Adrenal gland (tissue), 12 donors: ENCODE measurements around the gene TIMMDC1. TPM values are rescaled to one million over a fixed set of nuclear protein-coding genes. Genes with fewer than 3 reads are reported as not detected.
"Not testable (repeated sequence)": the region's sequence is repeated elsewhere in the genome, so short reads cannot be mapped to it uniquely, and the experiment has no call there.

Source experiments
- DNase-seq, 7 donors: peaks; one replicate each; pipeline ENCODE4 v3.0.0-alpha.2; 2019 to 2020
- H3K27ac ChIP-seq, 5 donors: fragments of 200-600 bp; sonication (generic) in 4 of 5; 1 replicate in 3 of 5; 2 replicates in 2 of 5; pipeline versions ENCODE4 v1.5.1 to v1.8.0; 2016 to 2020; ENCODE audit warnings: mild to moderate bottlenecking in 1 of 5
- H3K27me3 ChIP-seq: fragments of 200-600 bp; 2 replicates; pipeline ENCODE4 v1.8.0; 2021
- H3K36me3 ChIP-seq, 2 donors: fragments of 200-600 bp; replicated peaks in 1 of 2; 1 replicate in 1 of 2; 2 replicates in 1 of 2; pipeline versions ENCODE4 v1.5.1 to v1.8.0; 2018 to 2022
- H3K4me1 ChIP-seq, 2 donors: fragments of 200-600 bp; replicated peaks in 1 of 2; 1 replicate in 1 of 2; 2 replicates in 1 of 2; pipeline versions ENCODE4 v1.5.1 to v1.8.0; 2018 to 2021
- H3K4me3 ChIP-seq, 4 donors: fragments of 200-600 bp; sonication (generic) in 3 of 4; one replicate each; pipeline ENCODE4 v1.5.1; 2016 to 2018
- H3K9me3 ChIP-seq, 3 donors: fragments of 200-600 bp; sonication (generic) in 1 of 3; replicated peaks in 1 of 3; 1 replicate in 2 of 3; 2 replicates in 1 of 3; pipeline versions ENCODE4 v1.5.1 to v1.8.0; 2016 to 2021
- POLR2A ChIP-seq, 2 donors: fragments of 450-650 bp; IDR thresholded peaks; one replicate each; pipeline ENCODE4 v1.6.1; 2017; ENCODE audit warnings: antibody characterized with exemption in 2 of 2, mild to moderate bottlenecking in 2 of 2, moderate library complexity in 1 of 2
- WGBS, 4 donors: extraction: QIAGEN DNeasy Blood & Tissue Kit in 2 of 4; methylation state at CpG; one replicate each; pipeline versions ENCODE4 v1.1.5 to v1.1.7; 2013 to 2017; 5-methylcytosine and 5-hydroxymethylcytosine counted together
- intact Hi-C, 2 donors: fragments of 100-400 bp; cut with DNase I; formaldehyde crosslinking; loops; one replicate each; pipeline versions ENCODE4 v1.14.1 to v1.15.0; 2022 to 2023
- polyA plus RNA-seq, 3 donors: library from polyadenylated mRNA; stranded (reverse); fragments of 200-250 nt in 2 of 3; fragments of 350-450 nt in 1 of 3; fragmentation: Illumina TruSeq in 1 of 3; extraction: RNeasy Lipid Tissue Mini Kit (QIAGEN cat#74804) in 1 of 3; gene quantifications; one replicate each; pipeline ENCODE4 v1.2.3, GENCODE V29; 2013 to 2014
- total RNA-seq, 9 donors: library from RNA; depleted of rRNA in 4 of 9; stranded (reverse); fragments of >200 nt in 4 of 9; fragments of 120-200 nt in 1 of 9; fragmentation: NEBNext Ultra II Directional in 1 of 9; extraction: Animal tissue kit (Norgen Biotek cat#: 25700) in 1 of 9; gene quantifications; one replicate each; pipeline versions ENCODE4 v1.1.0 to v1.2.4, GENCODE V29; 2013 to 2023
- TF ChIP-seq, protein P1 (sequence below), 6 experiments: fragments of 450-650 bp in 4 of 6; fragments of 200-600 bp in 2 of 6; sonication (generic) in 1 of 6; IDR thresholded peaks; 1 replicate in 5 of 6; 2 replicates in 1 of 6; pipeline versions ENCODE4 v1.5.1 to v1.8.0; 2016 to 2021; ENCODE audit warnings: antibody characterized with exemption in 6 of 6, mild to moderate bottlenecking in 2 of 6, moderate library complexity in 1 of 6
- donor health status: healthy with polysubstance abuse.
- donor health status: Bipolar disorder and iron deficiency.
- donor health status: DM: yes; HTN: yes; CAD: no.
- donor health status: DM: no; HTN: no; CAD: no.
- donor health status: DM: no; HTN: no; CAD: no.
- donor health status: DM: yes; HTN: yes; CAD: no.

TIMMDC1 gene
- total and polyA plus RNA-seq, 12 donors: 53.9 to 147 (median 91.3) TPM

GRCh38 chr3:119547227-119547626 lies 48.9 kb downstream of the TIMMDC1 start:
- Histone ChIP-seq H3K4me1 (no peaks in the 10 kb centered on the region), H3K27ac (no peak overlapping the region), H3K27me3 (no peaks in the 10 kb centered on the region), H3K4me3 (no peak overlapping the region), H3K36me3 (no peaks in the 10 kb centered on the region), H3K9me3 (no peaks in the 10 kb centered on the region)
- WGBS, 4 donors: 68 to 87% (median 79%) methylated on average over 1 of the region's 1 CpG
- TF ChIP-seq, protein P1, sequence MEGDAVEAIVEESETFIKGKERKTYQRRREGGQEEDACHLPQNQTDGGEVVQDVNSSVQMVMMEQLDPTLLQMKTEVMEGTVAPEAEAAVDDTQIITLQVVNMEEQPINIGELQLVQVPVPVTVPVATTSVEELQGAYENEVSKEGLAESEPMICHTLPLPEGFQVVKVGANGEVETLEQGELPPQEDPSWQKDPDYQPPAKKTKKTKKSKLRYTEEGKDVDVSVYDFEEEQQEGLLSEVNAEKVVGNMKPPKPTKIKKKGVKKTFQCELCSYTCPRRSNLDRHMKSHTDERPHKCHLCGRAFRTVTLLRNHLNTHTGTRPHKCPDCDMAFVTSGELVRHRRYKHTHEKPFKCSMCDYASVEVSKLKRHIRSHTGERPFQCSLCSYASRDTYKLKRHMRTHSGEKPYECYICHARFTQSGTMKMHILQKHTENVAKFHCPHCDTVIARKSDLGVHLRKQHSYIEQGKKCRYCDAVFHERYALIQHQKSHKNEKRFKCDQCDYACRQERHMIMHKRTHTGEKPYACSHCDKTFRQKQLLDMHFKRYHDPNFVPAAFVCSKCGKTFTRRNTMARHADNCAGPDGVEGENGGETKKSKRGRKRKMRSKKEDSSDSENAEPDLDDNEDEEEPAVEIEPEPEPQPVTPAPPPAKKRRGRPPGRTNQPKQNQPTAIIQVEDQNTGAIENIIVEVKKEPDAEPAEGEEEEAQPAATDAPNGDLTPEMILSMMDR (IDR thresholded peaks at IDR 0.05): no peak
- TF ChIP-seq POLR2A (IDR thresholded peaks at IDR 0.05): no peak
- intact Hi-C loops: no loop called here
- DNase-seq: no peak

DNA sequence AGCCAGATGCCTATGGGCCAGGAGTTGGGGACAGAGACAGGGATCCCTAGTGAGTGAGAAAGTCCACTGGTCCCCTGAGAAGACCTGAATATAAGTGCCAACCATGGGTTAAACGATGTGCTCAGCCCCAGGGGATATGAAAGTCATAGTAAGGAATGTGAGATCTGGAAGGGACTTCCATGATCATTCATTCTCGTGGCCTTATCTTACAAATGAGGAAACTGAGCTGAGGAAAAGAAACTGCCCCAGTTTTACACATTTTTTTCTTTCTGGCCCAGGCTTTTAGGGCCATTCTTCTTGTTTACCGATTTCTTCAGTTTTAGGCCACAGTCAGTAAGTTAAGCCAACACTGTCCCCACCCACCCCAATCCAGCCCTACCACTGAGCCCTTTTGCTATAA lies 50.0 kb downstream of the TIMMDC1 start:
- Histone ChIP-seq H3K4me3 (no peak overlapping the region), H3K27ac (no peak overlapping the region), H3K9me3 (no peaks in the 10 kb centered on the region), H3K4me1 (no peaks in the 10 kb centered on the region), H3K27me3 (no peaks in the 10 kb centered on the region), H3K36me3 (no peaks in the 10 kb centered on the region)
- no peak for DNase-seq
- WGBS, 4 donors: 40 to 62% (median 55%) methylated on average over 3 of the region's 3 CpGs
- TF ChIP-seq POLR2A (IDR thresholded peaks at IDR 0.05): no peak
- TF ChIP-seq, protein P1 (IDR thresholded peaks at IDR 0.05): no peak
- intact Hi-C loops: no loop called here

- DNase-seq: no peak
- Histone ChIP-seq H3K27me3 (no peaks in the 10 kb centered on the region), H3K27ac (no peak overlapping the region), H3K9me3 (no peaks in the 10 kb centered on the region), H3K36me3 (no peaks in the 10 kb centered on the region), H3K4me1 (no peaks in the 10 kb centered on the region), H3K4me3 (no peak overlapping the region)
- no peak for TF ChIP-seq POLR2A (IDR thresholded peaks at IDR 0.05)
- TF ChIP-seq, protein P1 (IDR thresholded peaks at IDR 0.05): no peak
- intact Hi-C loops: no loop called here
- 83 to 90% (median 88%) methylated on average over 9 of the region's 9 CpGs for WGBS, 4 donors
These were observed 52.0 kb downstream of the TIMMDC1 start for GRCh38 chr3:119550192-119550910.

- no peak for DNase-seq
- Histone ChIP-seq H3K4me3 (no peak overlapping the region), H3K9me3 (no peaks in the 10 kb centered on the region), H3K27ac (no peak overlapping the region), H3K36me3 (no peaks in the 10 kb centered on the region), H3K27me3 (no peaks in the 10 kb centered on the region), H3K4me1 (no peaks in the 10 kb centered on the region)
- intact Hi-C loops: no loop called here
- 84 to 91% (median 90%) methylated on average over 4 to 5 of the region's 5 CpGs for WGBS, 4 donors
- TF ChIP-seq POLR2A (IDR thresholded peaks at IDR 0.05): no peak
- TF ChIP-seq, protein P1 (IDR thresholded peaks at IDR 0.05): no peak
These were observed 53.3 kb downstream of the TIMMDC1 start for GRCh38 chr3:119551598-119551997.

GRCh38 chr3:119552928-119553327 lies 54.6 kb downstream of the TIMMDC1 start:
- H3K27ac ChIP-seq, H3K4me1 ChIP-seq, H3K36me3 ChIP-seq, H3K27me3 ChIP-seq, intact Hi-C loops, DNase-seq, H3K4me3 ChIP-seq, H3K9me3 ChIP-seq: not testable (repeated sequence)
- 89 to 93% (median 91%) methylated on average over 6 of the region's 6 CpGs for WGBS, 4 donors
